Measurements from ENCODE around the gene MALRD1.

The MALRD1 gene

DNA sequence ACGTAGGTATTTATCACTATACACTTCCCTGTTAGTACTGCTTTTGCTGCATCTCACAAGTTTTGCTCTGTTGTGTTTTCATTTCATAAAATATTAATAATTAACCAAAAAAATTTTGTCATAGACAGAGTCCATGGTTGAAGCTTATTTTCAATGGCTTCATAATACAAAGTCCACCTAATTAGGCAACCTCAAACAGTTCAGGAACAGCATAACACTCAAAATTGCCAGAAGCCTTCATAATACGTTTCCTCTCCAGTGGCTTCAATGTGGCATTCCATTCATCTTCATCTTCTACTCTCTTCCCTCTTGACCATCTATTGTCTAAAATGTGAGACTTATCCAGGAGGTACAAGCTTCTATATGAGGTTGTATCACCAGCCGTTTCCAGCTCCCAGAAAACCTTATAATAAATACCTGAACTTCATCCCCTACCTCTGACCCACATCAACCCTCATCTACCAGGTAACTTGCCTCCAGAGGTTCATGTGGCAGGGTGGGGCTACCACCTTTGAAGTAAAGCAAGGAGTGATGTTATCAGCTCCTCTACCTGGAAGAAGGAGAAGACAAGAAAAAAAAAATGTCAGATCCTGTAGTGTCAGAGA, 337.3 kb downstream of the MALRD1 start:
- no peak for DNase-seq

DNA sequence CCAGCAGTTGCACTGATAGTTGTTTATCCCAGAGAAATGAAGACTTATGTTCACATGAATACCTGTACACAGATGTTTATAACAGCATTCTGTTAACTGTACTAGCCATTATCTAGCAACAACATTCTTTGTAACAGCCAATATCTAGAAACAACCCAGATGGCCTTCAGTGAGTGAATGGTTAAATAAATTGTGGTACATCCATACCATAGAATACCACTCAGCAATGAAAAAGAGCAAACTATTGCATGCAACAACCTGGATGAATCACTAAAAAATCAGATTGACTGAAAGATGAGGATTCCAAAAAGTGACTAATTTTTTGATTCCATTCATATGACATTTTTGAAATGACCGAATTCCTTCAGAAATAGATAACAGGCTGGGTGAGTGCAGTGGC, 360.3 kb downstream of the MALRD1 start:
- no peak for DNase-seq

DNA sequence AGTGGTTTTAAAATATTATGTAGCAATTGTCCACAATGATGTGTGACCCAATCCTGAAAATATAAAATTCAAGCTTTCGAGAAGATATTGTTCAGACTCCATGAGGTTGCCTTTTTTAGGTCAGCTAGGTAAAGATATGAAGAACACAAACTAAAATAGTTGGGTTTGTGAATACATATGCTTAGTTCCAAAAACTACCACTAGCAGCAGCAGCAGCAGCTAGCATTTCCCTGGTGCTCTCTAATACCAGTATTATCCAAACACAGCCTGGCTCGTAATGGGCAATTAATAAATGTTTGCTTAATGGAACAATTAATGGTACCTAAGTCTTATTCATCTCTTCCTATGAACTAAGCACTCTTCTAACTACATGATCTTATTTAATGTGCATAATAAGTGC, 362.5 kb downstream of the MALRD1 start:
- DNase-seq = no peak

DNA sequence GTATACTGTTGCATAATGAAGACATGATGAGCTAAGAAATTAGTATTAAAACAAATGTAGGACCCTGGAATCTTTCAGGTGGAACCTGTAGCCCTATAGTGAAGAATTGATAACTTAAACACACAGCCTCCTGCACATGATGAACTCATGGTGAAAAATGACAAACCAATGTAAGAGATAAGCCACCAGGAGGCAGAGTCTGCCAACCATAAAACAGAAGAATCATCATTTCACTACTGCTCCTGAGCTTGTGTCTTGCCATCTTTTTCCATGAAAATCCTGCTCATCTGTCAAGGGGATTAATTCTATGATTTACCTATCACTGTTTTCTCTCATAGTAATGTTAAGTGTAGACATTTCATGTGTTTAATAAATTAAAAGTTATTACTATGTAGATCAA, 363.9 kb downstream of the MALRD1 start:
- DNase-seq = no peak

DNA sequence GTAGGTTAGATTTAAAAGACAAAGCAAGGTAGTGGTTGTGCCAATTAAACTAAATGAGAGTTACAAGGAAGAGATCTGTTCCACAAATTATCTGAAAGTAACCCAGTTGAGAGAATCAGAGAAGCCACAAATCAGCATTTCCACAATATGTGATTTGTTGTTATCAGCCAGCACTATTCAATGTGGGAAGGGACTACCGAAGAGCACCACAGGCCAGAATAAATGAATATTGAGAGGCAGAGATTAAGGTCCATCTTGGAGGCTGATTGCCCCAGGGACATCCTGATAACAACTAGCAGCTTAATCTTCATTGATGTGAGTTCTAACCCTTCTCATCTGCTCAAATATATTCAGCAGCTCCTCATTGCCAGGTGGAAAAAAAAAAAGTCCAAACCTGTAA, 367.6 kb downstream of the MALRD1 start:
- no peak for DNase-seq

DNA sequence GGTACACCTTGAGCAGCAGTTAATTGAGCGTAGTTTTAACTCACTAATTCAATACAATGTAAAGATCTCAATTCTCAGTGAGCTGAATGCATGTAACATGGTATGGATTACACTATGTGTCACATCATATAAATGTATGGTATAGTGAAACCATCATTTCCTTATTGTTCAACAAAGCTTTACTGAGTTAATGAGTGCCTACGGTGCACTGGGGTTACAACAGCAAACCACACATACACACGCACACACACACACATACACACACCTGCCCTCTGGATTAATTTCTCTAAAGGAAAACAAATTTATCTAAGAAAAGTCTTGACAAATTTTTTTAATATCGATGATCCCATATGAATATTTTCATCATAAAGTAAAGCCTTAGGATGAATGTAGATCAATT, 369.1 kb downstream of the MALRD1 start:
- no peak for DNase-seq

DNA sequence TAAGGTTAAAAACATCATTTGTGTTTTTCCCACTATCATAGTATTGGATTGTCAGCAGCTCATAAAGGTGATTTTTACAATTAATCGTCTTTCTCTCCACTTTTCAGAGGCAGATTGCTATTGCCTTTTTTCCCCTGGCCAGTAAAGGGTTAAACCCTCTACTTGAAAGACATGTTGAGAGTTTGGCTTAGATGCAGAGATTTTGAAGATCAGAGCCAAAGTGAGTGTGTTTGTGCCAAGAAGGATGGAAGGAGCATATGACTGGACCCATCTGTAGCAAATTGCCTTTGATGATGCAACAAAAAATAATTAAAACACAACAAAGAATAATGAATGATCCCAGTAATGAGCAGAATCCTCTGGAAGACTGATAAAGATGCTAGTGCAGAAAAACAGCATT, 373.1 kb downstream of the MALRD1 start:
- no peak for DNase-seq

DNA sequence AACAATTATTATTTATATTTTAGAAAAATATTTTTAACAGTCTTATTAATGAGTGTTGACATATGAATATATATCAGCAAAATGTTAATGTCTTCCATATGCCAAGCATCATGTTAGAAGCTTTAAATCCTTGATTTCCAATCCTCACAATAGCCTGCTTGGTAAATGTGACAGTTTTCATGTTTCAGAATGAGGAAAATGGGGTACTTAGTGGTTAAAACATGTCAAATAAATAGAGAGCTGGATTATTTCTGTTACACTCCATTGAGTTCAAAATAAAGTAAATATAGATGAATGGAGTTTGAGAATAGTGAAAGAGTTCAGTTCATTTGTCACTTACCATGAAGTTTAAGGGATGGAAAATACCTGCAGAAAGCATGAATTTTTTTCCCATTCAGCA, 377.4 kb downstream of the MALRD1 start:
- DNase-seq = no peak

DNA sequence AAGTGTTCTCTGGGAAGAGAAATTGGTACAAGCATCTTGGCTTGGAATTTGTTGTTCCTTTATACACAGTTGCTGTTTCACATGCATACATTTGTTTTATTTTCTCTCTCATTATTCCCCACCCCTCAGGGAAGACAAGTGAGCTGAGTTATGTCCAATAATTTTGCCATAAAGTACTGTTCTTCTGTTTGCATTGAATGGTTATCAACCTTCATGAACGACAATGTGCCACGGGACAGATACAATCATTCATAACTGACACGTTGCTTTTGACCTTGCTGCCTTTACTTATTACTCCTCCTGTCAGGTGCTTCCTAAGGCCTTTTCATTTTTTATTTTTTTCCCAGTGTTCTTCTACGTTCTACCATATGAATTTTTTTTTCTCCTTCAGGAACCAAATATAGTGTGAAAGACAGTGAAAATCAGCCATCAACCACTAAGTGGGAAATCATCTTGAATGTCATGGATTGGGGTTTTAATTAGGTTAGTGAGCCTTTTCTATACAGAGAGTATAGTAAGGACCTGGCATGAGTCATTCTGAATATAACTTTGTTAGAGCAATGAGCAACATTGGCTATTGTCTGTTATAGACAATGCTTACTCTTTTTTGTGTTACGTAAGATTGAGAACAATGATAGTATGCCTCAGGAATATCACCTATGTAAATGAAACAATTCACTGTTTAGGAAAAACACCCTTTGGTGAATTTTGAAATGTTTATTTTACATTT, 383.2 kb downstream of the MALRD1 start:
- DNase-seq = no peak

DNA sequence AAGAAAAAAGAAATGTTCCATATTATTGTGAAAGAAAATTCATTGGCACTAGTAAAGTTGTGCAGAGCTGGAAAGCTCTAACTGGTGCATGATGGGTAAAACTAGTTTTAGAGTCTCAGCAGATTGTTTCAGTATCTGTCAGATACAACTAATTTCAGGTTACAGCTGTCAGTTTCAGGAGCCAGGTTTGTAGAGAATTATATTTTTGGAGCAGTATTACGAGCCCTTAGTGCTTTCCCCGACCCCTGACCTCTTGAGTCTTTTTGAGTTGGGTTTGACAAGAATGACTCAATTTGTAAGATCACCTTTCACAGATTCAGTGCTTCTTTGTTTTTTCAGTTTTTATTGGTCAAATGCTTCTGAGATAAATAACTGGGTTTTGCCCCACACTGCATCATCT, 401.3 kb downstream of the MALRD1 start:
- no peak for DNase-seq

DNA sequence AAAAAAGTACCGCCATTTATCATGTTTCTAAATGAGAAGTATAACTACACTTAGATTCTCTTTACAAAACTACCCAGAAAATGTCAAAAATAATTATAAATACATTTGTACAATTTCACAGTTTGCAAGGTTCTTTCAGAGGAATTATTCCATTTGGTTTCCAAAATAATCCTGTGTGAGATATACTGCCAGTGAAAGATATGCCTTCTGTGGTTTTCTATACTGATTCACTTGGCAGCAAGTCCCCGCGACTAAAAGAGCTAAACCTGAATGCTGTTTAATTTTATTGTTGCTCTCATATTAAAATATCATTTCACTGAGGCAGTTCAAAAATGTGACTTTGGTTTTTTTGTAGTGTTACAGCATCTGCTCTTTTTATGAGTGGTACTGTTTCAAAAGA, 402.8 kb downstream of the MALRD1 start:
- no peak for DNase-seq

DNA sequence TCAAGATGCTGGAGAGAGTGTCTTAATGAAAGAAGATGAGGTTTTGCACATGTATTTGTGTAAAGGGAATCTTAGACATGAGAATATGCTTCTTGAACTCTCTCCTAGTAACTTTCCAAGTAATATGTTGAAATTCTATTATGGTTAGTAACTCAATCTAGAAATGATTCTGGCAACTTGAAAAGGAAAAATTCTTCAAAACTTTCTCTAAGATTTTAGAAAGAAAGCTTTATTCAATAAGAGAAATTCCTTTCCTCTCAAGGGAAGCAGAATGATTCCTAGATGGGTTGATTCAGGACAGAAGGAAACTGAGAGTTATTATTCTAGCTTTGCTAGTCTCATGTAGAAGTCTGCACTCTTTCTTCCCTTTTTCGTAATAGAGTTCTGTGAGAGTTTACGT, 403.3 kb downstream of the MALRD1 start:
- DNase-seq = no peak

DNA sequence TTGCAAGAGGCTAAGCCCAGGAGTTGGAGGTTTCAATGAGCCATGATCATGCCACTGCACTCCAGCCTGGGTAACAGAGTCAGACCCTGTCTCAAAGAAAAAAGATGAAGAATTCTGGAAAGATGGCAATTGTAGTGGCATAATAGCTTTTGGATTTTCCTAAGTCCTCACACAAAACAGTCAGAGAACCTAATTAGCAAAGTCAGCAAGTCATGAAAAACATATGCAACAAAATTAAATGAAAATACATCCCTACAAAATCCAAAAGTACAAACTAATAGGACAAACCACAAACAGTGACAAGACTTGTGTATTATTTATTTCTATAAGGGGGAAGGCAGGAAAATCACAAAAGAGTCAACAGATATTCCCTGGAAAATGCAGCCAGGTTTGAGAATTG, 405.4 kb downstream of the MALRD1 start:
- no peak for DNase-seq

DNA sequence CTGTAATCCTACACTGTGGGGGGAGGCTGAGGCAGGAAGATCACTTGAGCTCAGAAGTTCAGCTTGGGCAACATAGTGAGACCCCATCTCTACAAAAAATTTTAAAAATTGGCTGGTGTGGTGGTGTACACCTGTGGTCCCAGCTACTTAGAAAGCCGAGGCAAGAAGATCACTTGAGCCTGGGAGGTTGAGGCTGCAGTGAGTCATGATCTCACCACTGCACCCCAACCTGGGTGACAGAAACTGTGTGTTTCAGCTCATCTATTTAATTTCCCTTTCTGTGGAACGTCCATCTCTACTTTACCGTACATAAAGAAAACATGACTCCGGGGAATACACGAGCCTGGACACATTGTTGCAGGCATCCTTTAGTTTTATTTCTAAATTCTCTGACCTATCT, 413.0 kb downstream of the MALRD1 start:
- DNase-seq = no peak

DNA sequence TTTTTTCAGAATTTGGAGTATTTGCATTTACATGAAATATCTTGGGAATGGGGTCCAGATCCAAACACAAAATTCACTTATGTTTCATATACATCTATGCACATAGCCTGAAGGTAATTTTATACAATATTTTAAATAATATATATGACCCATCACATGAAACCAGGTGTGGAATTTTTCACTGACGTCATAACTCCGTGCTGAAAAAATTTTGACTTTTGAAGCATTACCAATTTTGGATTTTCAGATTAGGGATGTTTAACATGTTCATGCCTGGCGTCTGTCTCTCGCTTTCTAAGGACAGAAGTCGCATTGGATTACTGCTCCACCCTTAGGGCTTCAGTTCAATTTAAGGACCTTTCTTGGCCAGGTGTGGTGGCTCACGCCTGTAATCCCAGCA, 418.1 kb downstream of the MALRD1 start:
- no peak for DNase-seq

DNA sequence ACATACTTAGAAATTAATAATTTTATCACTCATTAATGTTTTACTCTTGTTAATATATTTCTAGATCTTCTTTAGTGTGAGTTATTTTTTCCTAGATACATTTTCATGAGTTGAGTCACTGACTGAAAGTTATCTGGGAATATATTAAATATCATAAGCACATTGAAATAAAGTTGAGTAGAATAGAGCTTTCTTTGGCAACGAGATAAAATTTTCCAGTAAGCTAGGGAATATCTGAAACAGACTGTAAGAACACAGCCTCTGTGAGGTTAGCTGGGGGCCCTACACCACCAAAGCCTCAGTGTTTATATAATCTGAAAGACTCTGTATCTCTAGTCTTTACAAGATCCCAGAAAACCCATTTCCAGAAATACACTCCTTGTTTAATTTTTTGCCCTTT, 419.8 kb downstream of the MALRD1 start:
- DNase-seq = no peak

DNA sequence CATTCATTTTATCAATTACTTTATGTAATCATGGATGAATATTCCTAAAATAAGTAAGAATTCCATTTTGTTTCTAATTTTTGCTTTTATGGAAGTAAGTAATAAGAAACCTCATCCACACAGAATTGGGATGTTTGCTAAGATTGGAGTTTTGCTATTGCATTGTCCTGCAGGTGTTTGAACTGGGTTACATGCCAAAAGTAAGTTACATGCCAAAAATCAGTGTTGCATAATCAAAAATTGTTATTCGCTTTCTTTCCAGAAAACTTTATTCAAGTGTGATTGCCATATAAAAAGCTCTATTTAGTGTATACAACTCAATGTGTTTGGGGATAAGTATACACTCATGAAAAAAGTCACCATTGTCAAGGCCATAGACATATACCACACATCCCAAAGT, 420.9 kb downstream of the MALRD1 start:
- DNase-seq = no peak

DNA sequence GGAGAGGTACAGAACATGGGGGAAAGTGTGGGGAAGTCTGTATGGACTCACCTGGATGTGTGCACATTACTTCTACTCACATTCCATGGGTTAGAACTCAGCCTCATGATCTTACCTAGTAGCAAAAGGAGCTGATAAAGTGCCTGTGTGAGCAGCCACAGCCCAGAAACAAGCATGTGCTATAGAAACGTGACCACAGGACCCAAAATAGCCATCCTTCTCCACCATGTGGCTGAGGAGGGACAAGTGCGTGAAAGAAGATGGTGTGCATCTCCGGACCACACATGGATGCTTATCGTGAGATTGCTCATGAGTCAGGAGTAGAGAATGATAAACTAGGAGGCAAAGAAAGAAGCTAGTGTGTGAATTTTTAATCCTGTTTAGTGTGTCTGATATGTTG, 431.3 kb downstream of the MALRD1 start:
- no peak for DNase-seq

DNA sequence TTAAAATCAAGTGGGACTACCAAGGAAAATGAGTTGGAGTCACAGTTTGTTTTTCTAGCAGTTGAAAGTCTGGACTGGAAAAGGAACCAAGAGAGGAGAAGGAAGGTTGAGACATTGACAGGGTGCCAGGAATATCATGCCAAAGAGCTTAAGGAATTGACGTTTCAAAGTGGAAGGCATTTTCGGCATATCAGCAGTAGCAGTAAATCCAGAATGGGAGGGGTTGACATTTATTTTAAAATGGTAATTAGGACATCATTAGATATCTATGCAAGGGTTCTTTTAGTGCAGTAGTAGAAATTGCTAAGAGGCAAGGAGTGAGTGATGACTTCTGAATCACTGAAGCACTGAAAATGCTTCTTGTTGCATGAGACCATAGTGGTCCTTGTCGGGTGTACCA, 431.8 kb downstream of the MALRD1 start:
- DNase-seq = no peak

DNA sequence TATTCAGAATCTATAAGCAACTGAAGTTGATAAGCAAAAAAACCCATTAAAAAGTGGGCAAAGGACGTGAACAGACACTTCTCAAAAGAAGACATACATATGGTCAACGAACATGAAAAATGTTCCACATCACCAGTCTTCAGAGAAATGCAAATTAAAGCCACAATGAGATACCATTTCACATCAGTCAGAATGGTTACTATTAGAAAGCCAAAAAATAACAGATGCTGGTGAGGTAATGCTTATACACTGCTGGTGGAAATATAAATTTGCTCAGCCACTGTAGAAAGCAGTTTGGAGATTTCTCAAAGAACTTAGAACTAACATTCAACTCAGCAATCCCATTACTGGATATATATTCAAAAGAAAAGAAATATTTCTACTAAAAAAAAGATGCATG, 434.8 kb downstream of the MALRD1 start:
- DNase-seq = no peak

DNA sequence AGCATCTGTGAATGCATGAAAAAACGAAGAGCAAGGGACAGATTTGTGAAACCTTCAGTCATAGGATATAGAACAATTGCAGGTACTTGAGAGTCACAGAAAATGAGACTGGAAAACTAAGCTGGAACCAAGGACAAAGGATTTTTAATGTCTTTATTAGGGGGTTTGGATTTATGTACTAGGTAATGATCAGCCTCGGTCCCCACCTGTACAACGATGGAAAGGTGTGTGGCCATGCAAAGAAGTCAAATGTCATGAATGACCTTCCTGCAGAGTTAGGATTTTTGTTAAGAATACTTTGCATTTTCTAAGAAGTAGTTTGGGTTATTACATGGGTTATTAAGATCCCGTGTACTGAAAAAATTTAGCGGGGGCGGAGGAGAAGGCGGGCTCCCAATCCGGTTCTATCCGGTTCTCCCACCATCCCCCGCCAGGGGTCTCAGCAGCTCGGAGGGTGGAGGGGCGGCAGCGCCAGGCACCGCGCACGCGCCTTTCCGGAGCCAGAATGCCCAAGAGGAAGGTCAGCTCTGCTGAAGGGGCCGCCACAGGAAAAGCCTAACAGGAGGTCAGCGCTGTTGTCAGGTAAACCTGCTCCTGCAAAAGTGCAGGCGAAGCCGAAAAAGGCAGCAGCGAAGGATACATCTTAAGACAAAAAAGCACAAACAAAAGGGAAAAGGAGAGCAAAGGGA, 440.1 kb downstream of the MALRD1 start:
- no peak for DNase-seq

DNA sequence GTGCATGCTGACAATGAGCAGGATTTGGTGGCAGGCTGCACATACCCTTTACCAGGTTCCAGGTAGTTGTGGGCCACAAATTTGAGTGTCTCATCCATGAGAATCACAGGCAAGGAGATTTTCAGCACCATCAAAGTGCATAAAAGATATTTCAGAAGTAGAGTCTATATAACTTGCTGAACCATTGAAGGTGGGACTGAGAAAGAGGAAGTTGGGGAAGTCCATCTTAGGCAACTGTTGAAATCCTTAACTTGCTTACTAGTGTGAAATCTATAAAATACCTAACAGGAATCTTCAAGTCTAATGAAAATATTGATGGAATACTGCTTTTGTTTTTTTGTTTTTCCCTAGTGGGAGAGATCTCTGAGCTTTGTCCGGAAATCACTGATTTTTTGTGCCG, 442.6 kb downstream of the MALRD1 start:
- DNase-seq = no peak

DNA sequence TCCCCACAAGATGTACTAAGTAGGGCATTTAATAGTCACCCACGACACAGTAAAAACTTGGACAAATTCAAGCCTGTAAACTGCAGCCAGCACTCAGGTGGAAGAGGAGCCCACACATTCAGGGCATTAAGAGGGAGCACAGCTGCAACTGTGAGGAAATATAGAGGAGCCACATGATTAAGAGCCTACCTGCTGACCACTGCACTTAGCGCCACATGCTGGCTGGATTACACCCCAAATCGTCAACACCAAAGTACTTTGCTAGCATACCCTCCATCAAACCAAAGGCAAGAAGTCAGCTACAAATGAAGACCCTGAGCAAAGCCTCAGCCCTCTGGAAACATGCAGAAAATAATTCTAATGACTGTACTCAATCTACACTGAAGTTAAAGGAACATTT, 445.3 kb downstream of the MALRD1 start:
- DNase-seq = no peak

DNA sequence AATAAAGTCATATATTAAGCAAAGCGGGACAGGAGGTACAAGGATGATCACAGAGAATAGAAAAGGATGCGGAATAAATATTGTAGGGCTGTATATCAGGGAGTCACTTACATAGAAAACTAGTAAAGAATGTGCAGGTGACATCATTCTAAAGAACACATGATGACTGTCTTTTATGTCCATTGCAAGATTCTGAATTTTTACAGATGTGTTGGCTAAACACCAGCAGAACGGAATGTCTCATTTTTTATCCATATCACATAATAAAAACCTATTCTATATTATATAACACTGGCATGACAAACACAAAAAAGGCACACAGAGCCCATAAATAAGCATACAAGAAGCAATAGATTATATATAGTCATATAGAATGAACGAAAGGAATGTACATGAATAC, 448.4 kb downstream of the MALRD1 start:
- DNase-seq = no peak

Data from effector CD4-positive, alpha-beta T cell (primary cell).